GM12878 (cell line): ENCODE results near the gene SLC9A3. TPM values are rescaled to one million over a fixed set of nuclear protein-coding genes. Genes with fewer than 3 reads are reported as not detected.

Source experiments
- ASH2L ChIP-seq: fragments of 300-600, 200-600 bp; sonication (generic); IDR thresholded peaks from 2 replicates; pipeline ENCODE4 v1.6.1; 2017; ENCODE audit warnings: low read depth, mild to moderate bottlenecking, borderline replicate concordance
- BHLHE40 ChIP-seq, 2 experiments: fragments of 450-650 bp in 1 of 2; IDR thresholded peaks; 2 replicates each; pipeline ENCODE4 v1.6.1; 2011 to 2017; ENCODE audit warnings: low read depth in 2 of 2, borderline replicate concordance in 1 of 2, improper control_type of control experiment in 1 of 2, low read length in 1 of 2, mild to moderate bottlenecking in 1 of 2
- IKZF1 ChIP-seq: fragments of 450-650 bp; conservative IDR thresholded peaks from 2 replicates; pipeline ENCODE4 v1.6.1; 2017; ENCODE audit warnings: antibody characterized with exemption, mild to moderate bottlenecking
- MYC ChIP-seq: IDR thresholded peaks from 2 replicates; pipeline ENCODE4 v1.6.1; 2011; ENCODE audit warnings: mild to moderate bottlenecking, low read length, moderate library complexity, inconsistent platforms; ENCODE audit not compliant: insufficient read depth, insufficient replicate concordance, insufficient read length, severe bottlenecking
- NR2F1 ChIP-seq: fragments of 450-650 bp; conservative IDR thresholded peaks from 2 replicates; pipeline ENCODE4 v1.6.1; 2017; ENCODE audit warnings: mild to moderate bottlenecking
- POLR2AphosphoS2 ChIP-seq: IDR thresholded peaks from 2 replicates; pipeline ENCODE4 v1.6.1; 2011; ENCODE audit warnings: low read depth, mild to moderate bottlenecking, low read length, improper control_type of control experiment, moderate library complexity
- ZNF274 ChIP-seq: IDR thresholded peaks from one replicate; pipeline ENCODE4 v1.8.0; 2011; ENCODE audit not compliant: insufficient read length, insufficient read depth
- polyA plus RNA-seq, 11 experiments: library from polyadenylated mRNA; depleted of rRNA in 4 of 11; unstranded in 6 of 11; stranded (reverse) in 5 of 11; fragments of >200 nt; fragmentation: Nextera tagmentation in 4 of 11; fragmentation: Illumina TruSeq in 1 of 11; extraction: Ambion mirVana in 4 of 11; extraction: Trizol in 1 of 11; gene quantifications; 1 replicate in 1 of 11; 2 replicates in 10 of 11; pipeline versions ENCODE4 v1.2.1 to v1.2.3, GENCODE V29; 2011 to 2016; ENCODE audit warnings: inconsistent platforms in 2 of 11, missing spikeins in 2 of 11, low read depth in 1 of 11
- total RNA-seq, 4 experiments: library from RNA; depleted of rRNA in 3 of 4; stranded (reverse); fragments of >200 nt in 3 of 4; fragmentation: Illumina TruSeq in 1 of 4; extraction: Trizol in 1 of 4; gene quantifications; 2 replicates each; pipeline versions ENCODE4 v1.2.1 to v1.2.3, GENCODE V29; 2013 to 2021
- TF ChIP-seq, protein P1 (sequence below): IDR thresholded peaks from 2 replicates; pipeline ENCODE4 v1.6.1; 2011; ENCODE audit warnings: low read depth, mild to moderate bottlenecking, low read length, moderate library complexity, borderline replicate concordance; ENCODE audit errors: extremely low read depth
- TF ChIP-seq, protein P2 (sequence below): fragments of 450-650 bp; IDR thresholded peaks from 2 replicates; pipeline ENCODE4 v1.6.1; 2016; ENCODE audit warnings: mild to moderate bottlenecking
- TF ChIP-seq, protein P3 (sequence below): fragments of 450-650 bp; formaldehyde crosslinking; IDR thresholded peaks from 2 replicates; pipeline ENCODE4 v1.5.0; 2022; ENCODE audit warnings: mild to moderate bottlenecking, missing genetic modification characterization

Gene SLC9A3
- total and polyA plus RNA-seq, 10 of the 15 experiments (the other 5 are each of a cell fraction or from before 2014, with no cell fraction given), result 0.04 to 5.2 (median 2.3) TPM; not detected in 1

DNA sequence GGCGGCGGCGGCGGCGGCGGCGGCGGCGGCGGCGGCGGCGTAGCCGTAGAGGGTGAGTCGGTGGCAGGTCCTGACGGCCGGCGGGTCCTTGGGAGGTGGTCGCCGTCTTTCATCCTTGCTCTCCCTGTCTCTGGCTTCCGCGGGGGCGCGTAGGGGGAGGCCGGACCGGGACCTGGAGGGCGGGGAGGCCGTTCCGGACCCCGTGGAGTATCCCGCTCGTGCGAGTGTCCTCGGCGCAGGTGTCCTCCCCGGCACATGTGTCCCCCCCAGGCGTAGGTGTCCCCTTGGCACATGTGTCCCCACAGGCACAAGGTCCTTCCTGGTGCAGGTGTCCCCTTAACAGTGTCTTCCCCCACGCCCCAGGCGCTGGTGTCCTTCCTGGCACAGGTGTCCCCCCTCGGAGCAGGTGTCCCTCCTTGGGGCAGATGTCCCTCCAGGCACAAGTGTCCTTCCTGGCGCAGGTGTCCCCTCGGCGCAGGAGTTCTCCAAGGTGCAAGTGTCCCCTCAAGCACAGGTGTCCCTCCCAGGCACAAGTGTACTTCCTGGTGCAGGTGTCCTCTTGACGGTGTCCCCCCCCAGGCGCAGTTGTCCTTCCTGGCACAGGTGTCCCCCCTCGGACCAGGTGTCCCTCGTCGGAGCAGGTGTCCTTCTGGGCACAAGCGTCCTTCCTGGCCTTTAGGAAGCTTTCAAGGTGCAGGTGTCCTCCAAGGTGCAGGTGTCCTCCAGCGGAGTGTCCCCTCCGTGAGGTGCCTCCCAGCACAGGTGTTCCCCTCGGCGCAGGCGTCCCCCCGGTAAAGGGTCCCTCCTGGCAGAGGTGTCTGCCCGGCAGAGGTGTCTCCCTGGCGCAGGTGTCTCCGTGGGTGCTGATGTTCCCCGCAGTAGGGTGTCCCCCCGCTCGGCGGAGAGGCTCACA lies 80.8 kb downstream of the SLC9A3 start (continued):
- TF ChIP-seq ASH2L (no peak), ZNF274 (no peak), NR2F1 (0 out of 2 replicates have a peak, but pooled peaks have one; percentile 4), MYC (peak; percentile 20), IKZF1 (0 out of 2 replicates have a peak, but pooled peaks have one; percentile 10), BHLHE40 (IDR thresholded peaks at IDR 0.05; ENCODE audit: borderline replicate concordance in 1 of 2, low read depth in 2 of 2, low read length in 1 of 2) (0 out of 4 replicates have a peak, but pooled peaks of 1 of the 2 experiments have one; percentile 23), POLR2AphosphoS2 (no peak)
- TF ChIP-seq, protein P1, sequence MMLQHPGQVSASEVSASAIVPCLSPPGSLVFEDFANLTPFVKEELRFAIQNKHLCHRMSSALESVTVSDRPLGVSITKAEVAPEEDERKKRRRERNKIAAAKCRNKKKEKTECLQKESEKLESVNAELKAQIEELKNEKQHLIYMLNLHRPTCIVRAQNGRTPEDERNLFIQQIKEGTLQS, result no peak
- TF ChIP-seq, protein P2, sequence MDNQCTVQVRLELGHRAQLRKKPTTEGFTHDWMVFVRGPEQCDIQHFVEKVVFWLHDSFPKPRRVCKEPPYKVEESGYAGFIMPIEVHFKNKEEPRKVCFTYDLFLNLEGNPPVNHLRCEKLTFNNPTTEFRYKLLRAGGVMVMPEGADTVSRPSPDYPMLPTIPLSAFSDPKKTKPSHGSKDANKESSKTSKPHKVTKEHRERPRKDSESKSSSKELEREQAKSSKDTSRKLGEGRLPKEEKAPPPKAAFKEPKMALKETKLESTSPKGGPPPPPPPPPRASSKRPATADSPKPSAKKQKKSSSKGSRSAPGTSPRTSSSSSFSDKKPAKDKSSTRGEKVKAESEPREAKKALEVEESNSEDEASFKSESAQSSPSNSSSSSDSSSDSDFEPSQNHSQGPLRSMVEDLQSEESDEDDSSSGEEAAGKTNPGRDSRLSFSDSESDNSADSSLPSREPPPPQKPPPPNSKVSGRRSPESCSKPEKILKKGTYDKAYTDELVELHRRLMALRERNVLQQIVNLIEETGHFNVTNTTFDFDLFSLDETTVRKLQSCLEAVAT, result no peak
- TF ChIP-seq, protein P3, sequence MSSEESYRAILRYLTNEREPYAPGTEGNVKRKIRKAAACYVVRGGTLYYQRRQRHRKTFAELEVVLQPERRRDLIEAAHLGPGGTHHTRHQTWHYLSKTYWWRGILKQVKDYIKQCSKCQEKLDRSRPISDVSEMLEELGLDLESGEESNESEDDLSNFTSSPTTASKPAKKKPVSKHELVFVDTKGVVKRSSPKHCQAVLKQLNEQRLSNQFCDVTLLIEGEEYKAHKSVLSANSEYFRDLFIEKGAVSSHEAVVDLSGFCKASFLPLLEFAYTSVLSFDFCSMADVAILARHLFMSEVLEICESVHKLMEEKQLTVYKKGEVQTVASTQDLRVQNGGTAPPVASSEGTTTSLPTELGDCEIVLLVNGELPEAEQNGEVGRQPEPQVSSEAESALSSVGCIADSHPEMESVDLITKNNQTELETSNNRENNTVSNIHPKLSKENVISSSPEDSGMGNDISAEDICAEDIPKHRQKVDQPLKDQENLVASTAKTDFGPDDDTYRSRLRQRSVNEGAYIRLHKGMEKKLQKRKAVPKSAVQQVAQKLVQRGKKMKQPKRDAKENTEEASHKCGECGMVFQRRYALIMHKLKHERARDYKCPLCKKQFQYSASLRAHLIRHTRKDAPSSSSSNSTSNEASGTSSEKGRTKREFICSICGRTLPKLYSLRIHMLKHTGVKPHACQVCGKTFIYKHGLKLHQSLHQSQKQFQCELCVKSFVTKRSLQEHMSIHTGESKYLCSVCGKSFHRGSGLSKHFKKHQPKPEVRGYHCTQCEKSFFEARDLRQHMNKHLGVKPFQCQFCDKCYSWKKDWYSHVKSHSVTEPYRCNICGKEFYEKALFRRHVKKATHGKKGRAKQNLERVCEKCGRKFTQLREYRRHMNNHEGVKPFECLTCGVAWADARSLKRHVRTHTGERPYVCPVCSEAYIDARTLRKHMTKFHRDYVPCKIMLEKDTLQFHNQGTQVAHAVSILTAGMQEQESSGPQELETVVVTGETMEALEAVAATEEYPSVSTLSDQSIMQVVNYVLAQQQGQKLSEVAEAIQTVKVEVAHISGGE (CRISPR knock-in tag), result peak; percentile 68
